ENCODE data around the gene TBC1D9. TPM values are rescaled to one million over a fixed set of nuclear protein-coding genes. Genes with fewer than 3 reads are reported as not detected.

TBC1D9 gene
- total RNA-seq, 1 donor from 2014 or later, result 54.2 TPM

DNA sequence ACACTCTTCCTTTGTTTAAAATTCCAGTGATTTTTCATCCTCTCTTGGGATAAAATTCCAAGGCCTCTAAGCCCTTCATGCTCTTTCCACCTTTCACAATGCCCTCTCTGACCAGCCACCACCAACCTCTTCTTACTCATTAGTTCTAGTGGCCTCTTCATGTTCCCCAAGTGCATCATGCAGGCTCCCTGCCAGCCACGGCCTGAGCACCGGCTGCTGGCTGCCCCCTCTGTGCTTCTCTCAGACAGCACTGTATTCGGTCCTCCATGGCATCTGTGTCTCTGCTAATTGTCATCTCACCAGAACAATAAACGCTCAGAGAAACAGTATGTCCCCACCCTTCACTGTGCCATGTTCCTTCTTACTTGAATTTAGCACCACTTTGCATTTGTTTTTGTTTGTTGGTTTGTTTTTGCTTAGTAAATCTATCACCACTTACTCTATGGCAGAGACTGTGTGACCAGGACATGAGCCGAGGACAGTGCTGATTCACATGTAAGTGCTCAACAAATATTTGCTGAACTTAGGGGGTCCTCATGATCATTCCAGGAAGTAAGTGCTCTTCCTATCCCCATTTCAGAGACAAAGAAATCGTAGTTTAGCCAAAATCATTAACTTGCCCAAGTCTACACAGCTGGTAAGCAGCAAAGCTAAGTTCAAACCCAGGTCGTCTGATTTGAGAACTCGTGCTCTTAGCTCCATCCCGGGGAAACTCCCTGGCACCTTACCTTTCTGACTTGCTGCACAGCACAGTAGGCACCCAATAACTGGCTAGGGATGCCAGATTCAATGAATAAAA is 110.4 kb downstream of the TBC1D9 start:
- Mint-ChIP-seq H3K27ac (peak overlapping the region; percentile 3), H3K9me3 (no peaks in the 10 kb centered on the region), H3K4me3 (no peak overlapping the region), H3K36me3 (peaks cover 42% of the 10 kb centered on the region), H3K4me1 (peaks cover 31% of the 10 kb centered on the region), H3K27me3 (ENCODE audit: low read depth) (no peaks in the 10 kb centered on the region)
- DNase-seq (ENCODE audit: low spot score in 2 of 2, unreplicated experiment in 2 of 2), result no peak
- TF ChIP-seq, protein P1, sequence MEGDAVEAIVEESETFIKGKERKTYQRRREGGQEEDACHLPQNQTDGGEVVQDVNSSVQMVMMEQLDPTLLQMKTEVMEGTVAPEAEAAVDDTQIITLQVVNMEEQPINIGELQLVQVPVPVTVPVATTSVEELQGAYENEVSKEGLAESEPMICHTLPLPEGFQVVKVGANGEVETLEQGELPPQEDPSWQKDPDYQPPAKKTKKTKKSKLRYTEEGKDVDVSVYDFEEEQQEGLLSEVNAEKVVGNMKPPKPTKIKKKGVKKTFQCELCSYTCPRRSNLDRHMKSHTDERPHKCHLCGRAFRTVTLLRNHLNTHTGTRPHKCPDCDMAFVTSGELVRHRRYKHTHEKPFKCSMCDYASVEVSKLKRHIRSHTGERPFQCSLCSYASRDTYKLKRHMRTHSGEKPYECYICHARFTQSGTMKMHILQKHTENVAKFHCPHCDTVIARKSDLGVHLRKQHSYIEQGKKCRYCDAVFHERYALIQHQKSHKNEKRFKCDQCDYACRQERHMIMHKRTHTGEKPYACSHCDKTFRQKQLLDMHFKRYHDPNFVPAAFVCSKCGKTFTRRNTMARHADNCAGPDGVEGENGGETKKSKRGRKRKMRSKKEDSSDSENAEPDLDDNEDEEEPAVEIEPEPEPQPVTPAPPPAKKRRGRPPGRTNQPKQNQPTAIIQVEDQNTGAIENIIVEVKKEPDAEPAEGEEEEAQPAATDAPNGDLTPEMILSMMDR (IDR thresholded peaks at IDR 0.05; ENCODE audit: unreplicated experiment), result no peak

DNA sequence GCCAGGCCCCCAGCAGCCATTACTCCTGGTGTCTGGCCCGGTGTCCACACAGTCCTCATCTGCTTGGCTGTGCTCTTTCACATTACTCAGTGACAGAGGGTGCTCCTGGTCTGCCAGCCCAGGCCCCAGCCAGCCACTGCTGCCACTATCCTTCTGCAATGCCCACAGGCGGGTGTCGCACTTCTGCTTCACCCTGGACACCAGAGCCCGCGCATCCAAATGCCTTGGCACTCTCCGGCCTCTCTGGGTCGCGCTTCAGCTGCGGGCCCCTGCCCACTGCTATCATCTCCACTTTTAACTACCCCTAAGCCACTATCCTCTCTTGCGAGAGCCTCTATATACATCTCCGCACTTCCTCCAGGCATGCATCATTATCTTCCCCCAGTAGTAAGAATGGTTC is 111.0 kb downstream of the TBC1D9 start:
- H3K27ac Mint-ChIP-seq, result peak overlapping the region; percentile 3
- peaks cover 31% of the 10 kb centered on the region for H3K4me1 Mint-ChIP-seq
- H3K9me3 Mint-ChIP-seq, result no peaks in the 10 kb centered on the region
- H3K27me3 Mint-ChIP-seq (ENCODE audit: low read depth), result no peaks in the 10 kb centered on the region
- no peak for DNase-seq (ENCODE audit: low spot score in 2 of 2, unreplicated experiment in 2 of 2)
- no peak overlapping the region for H3K4me3 Mint-ChIP-seq
- H3K36me3 Mint-ChIP-seq, result peaks cover 41% of the 10 kb centered on the region
- TF ChIP-seq, protein P1 (IDR thresholded peaks at IDR 0.05; ENCODE audit: unreplicated experiment), result no peak

DNA sequence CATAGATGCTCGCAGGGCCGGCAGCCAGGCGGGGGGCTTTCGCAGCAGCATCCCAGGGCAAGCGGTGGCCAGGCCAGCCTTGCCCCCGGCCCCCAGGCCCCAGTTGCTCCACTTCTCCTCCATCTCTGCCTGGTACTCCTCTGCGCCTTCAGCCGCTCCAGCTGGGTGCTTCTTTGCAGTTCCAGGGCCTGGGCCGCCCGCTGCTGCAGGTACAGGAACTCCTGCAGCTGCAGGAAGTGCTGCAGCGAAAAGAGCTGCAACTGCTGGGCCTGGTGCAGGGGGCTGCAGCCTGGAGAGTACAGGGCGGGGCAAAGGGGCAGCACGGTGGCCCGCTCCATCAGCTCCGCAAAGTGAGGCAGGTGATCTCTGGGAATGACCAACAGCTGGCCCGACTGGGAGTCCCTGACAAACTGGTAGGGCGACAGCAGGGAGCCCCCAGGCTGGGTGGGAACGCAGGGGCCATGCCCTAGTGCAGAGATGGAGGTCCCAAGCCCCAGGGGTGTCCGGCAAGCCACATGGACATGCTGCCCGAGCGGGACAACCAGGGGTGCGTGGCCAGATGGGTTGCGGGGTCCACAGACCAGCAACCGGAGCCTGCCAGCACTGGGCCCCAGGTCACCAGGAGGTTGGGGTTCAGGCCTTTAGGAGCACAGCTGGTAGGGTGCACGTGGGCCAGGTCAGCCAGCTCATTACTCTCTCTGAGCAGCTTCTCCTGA is 111.6 kb downstream of the TBC1D9 start:
- peaks cover 31% of the 10 kb centered on the region for H3K4me1 Mint-ChIP-seq
- no peak overlapping the region for H3K27ac Mint-ChIP-seq
- H3K4me3 Mint-ChIP-seq, result no peak overlapping the region
- peaks cover 43% of the 10 kb centered on the region for H3K36me3 Mint-ChIP-seq
- TF ChIP-seq, protein P1 (IDR thresholded peaks at IDR 0.05; ENCODE audit: unreplicated experiment), result no peak
- H3K9me3 Mint-ChIP-seq, result no peaks in the 10 kb centered on the region
- H3K27me3 Mint-ChIP-seq (ENCODE audit: low read depth), result no peaks in the 10 kb centered on the region
- no peak for DNase-seq (ENCODE audit: low spot score in 2 of 2, unreplicated experiment in 2 of 2)

DNA sequence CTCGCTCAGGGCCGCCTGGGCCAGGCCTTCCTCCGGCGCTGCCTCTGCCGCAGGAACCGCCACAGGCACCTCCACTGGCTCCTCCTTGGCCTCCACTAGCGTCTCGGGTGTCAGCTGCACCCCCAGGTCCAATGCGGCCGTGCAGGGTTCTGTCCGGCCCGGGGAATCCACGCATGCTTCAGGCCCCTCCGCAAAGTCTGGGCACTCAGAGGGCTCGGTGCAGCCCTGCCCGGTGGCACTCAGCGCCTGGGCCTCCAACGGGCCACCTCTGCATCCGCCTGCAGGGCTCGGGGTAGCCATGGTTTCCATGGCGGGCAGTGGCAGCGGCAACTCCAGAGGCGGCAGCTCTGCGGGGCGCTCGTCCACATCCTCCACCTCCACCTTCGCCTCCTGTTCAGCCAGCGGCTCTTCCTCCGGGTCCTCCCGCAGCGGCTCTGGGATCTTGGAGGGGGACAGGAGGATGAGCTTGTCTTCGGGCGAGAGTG is 112.6 kb downstream of the TBC1D9 start:
- DNase-seq (ENCODE audit: low spot score in 2 of 2, unreplicated experiment in 2 of 2), result no peak
- Mint-ChIP-seq H3K36me3 (peaks cover 43% of the 10 kb centered on the region), H3K4me3 (no peak overlapping the region), H3K9me3 (no peaks in the 10 kb centered on the region), H3K27me3 (ENCODE audit: low read depth) (no peaks in the 10 kb centered on the region), H3K27ac (no peak overlapping the region), H3K4me1 (peaks cover 21% of the 10 kb centered on the region)
- TF ChIP-seq, protein P1 (IDR thresholded peaks at IDR 0.05; ENCODE audit: unreplicated experiment), result no peak

DNA sequence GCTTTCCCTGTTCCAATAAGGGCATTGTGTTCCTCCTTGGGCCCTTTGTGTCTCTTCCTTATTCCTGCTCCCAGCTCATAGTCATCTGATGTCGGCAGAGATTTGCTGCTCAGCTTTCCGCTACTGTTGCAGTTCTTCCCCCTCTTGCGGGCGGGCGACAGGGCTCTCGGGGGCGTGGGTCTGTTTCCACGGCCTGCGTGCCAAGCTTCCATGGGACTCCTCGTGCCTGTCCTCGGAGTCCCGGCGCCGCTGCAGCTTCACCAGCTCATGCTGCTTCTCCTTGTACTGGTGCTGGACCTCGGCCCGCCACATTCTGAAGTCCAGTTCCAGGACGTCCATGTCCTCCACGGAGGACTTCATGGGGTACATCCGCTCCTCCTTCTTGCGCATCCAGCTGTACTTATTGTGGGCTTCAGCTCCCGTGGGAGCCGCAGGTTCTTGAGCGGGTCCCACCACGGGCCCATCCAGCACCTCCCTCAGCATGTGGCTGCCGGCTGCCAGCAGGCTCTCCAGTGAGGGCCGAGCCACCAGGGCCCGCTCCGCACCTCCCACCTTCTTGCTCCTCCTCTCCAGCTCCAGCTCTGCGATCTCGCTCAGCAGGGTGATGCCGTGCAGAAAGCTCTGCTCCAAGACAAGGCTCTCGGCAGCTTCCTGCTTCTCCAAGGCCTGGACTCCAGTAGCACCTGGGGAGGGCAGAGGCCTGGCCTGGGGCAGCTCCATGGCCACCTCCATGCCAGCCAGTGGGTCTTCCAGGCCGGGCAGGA is 113.3 kb downstream of the TBC1D9 start:
- H3K27me3 Mint-ChIP-seq (ENCODE audit: low read depth), result no peaks in the 10 kb centered on the region
- TF ChIP-seq, protein P1 (IDR thresholded peaks at IDR 0.05; ENCODE audit: unreplicated experiment), result no peak
- no peak for DNase-seq (ENCODE audit: low spot score in 2 of 2, unreplicated experiment in 2 of 2)
- no peaks in the 10 kb centered on the region for H3K9me3 Mint-ChIP-seq
- H3K27ac Mint-ChIP-seq, result peak overlapping the region; percentile 23
- H3K36me3 Mint-ChIP-seq, result peaks cover 42% of the 10 kb centered on the region
- H3K4me3 Mint-ChIP-seq, result no peak overlapping the region
- peaks cover 15% of the 10 kb centered on the region for H3K4me1 Mint-ChIP-seq

Data from mesothelial cell of epicardium (in vitro differentiated cells).